Smooth muscle cell of the pulmonary artery (primary cell): ENCODE measurements around the gene SUCLG2. TPM values are rescaled to one million over a fixed set of nuclear protein-coding genes. Genes with fewer than 3 reads are reported as not detected.

Experiments used
- total RNA-seq: library from RNA; depleted of rRNA; stranded (reverse); fragments of >200 nt; gene quantifications from 2 replicates; pipeline ENCODE4 v1.2.3, GENCODE V29; 2014

Gene SUCLG2
- total RNA-seq: 49.9 and 55.4 TPM in 2 replicates

GRCh38 chr3:67654099-67654843 lies at the start of gene SUCLG2:
Gene SUCLG2 (minus strand): TSS chr3:67654612. CDS start chr3:67654586, 26 bp downstream.

